Activated CD4-positive, alpha-beta T cell treated with anti-CD3 and anti-CD28 coated beads for 48 hours (primary cell): Measurements from ENCODE around the gene TNFSF9.
"Not testable (repeated sequence)": the region's sequence is repeated elsewhere in the genome, so short reads cannot be mapped to it uniquely, and the experiment has no call there.

Experiments used
- DNase-seq: peaks from one replicate; pipeline ENCODE4 v3.0.0-alpha.2; 2020

The TNFSF9 gene

GRCh38 chr19:6508028-6508771 is 22.6 kb upstream of the TNFSF9 start:
- DNase-seq, result not testable (repeated sequence)

- no peak for DNase-seq
Measured at GRCh38 chr19:6509118-6509971, 21.5 kb upstream of the TNFSF9 start.

GRCh38 chr19:6510618-6511017 is 20.2 kb upstream of the TNFSF9 start:
- DNase-seq, result no peak

- no peak for DNase-seq
Measured at GRCh38 chr19:6514089-6514488, 16.7 kb upstream of the TNFSF9 start.

GRCh38 chr19:6514926-6515544 is 15.8 kb upstream of the TNFSF9 start:
- DNase-seq, result no peak

GRCh38 chr19:6516018-6516658 is 14.7 kb upstream of the TNFSF9 start:
- peak; percentile 85 for DNase-seq

- DNase-seq, result peak; percentile 96
Measured at GRCh38 chr19:6516659-6517291, 14.1 kb upstream of the TNFSF9 start.

GRCh38 chr19:6518145-6518911 is 12.5 kb upstream of the TNFSF9 start:
- DNase-seq, result peak; percentile 34

- no peak for DNase-seq
Measured at GRCh38 chr19:6519289-6519688, 11.5 kb upstream of the TNFSF9 start.

GRCh38 chr19:6521718-6522646 is 8.8 kb upstream of the TNFSF9 start:
- DNase-seq, result peak; percentile 56

GRCh38 chr19:6522712-6523111 is 8.1 kb upstream of the TNFSF9 start:
- DNase-seq, result no peak

- DNase-seq, result no peak
Measured at GRCh38 chr19:6524311-6524710, 6.5 kb upstream of the TNFSF9 start.

- DNase-seq, result no peak
Measured at GRCh38 chr19:6527893-6528543, 2.8 kb upstream of the TNFSF9 start.

- no peak for DNase-seq
Measured at GRCh38 chr19:6528544-6529121, 2.2 kb upstream of the TNFSF9 start.

- DNase-seq, result no peak
Measured at GRCh38 chr19:6529351-6529750, 1.5 kb upstream of the TNFSF9 start.

- DNase-seq, result no peak
Measured at GRCh38 chr19:6529937-6530385, 865 bp upstream of the TNFSF9 start.

- DNase-seq, result no peak
Measured at GRCh38 chr19:6531163-6531955, 533 bp downstream of the TNFSF9 start.

GRCh38 chr19:6531956-6532243 is 1.1 kb downstream of the TNFSF9 start:
- no peak for DNase-seq
